ENCODE data around the gene INTS15. TPM values are rescaled to one million over a fixed set of nuclear protein-coding genes. Genes with fewer than 3 reads are reported as not detected.

Gene INTS15
- total and polyA plus RNA-seq, 2 donors (not counting 3 experiments of a cell fraction or from before 2014, with no cell fraction given): 35.7 to 51.6 TPM

- intact Hi-C loops (cut with micrococcal nuclease) (no loop called here), dilution Hi-C loops (cut with MboI; ENCODE audit: extremely low pct_ligation_motif_present, low sequenced_read_pairs) (no loop called here)
- CTCF ChIA-PET: no interaction called here
Observed at GRCh38 chr7:6606866-6607583, 17.2 kb downstream of the INTS15 start.

GRCh38 chr7:6607651-6608051, 17.8 kb downstream of the INTS15 start:
- POLR2A ChIA-PET: no interaction called here
- H3K4me3 ChIP-seq (replicated peaks in 1 of 3; ENCODE audit: insufficient read depth in 1 of 3, low read depth in 1 of 3, low read length in 3 of 3): no peak overlapping the region
- no peak overlapping the region for H2AFZ ChIP-seq (ENCODE audit: low read depth, low read length)
- H3K79me2 ChIP-seq (ENCODE audit: control insufficient read depth, insufficient read depth, low read length): no peaks in the 10 kb centered on the region
- no peak overlapping the region for H3K9ac ChIP-seq (replicated peaks; ENCODE audit: extremely low read depth, insufficient read depth, low read length)
- H3K4me1 ChIP-seq (ENCODE audit: control insufficient read depth, extremely low read depth, insufficient read depth, low read length): no peaks in the 10 kb centered on the region
- dilution Hi-C loops (cut with MboI; ENCODE audit: extremely low pct_ligation_motif_present, low sequenced_read_pairs) (no loop called here), intact Hi-C loops (cut with micrococcal nuclease) (no loop called here)
- H4K20me1 ChIP-seq (replicated peaks; ENCODE audit: control insufficient read depth, extremely low read depth, insufficient read depth, low read length): no peaks in the 10 kb centered on the region
- DNase-seq (ENCODE audit: low read depth, low spot score) (no peak), FAIRE-seq (no peak)
- no peaks in the 10 kb centered on the region for H3K27me3 ChIP-seq (ENCODE audit: control insufficient read depth in 2 of 2, insufficient read depth in 2 of 2, low read length in 2 of 2)
- H3K27ac ChIP-seq (ENCODE audit: insufficient read depth, low read depth, low read length): no peak overlapping the region
- no peak overlapping the region for H3K4me2 ChIP-seq (ENCODE audit: insufficient read depth, low read length)
- no peaks in the 10 kb centered on the region for H3K9me1 ChIP-seq (replicated peaks; ENCODE audit: control insufficient read depth, extremely low read depth, insufficient read depth, low read length)
- H3K9me3 ChIP-seq (replicated peaks; ENCODE audit: control insufficient read depth, insufficient read depth, low read length): no peaks in the 10 kb centered on the region
- CTCF ChIA-PET: no interaction called here
- no peak for TF ChIP-seq MYC (IDR thresholded peaks at IDR 0.05; ENCODE audit: low read depth, low read length)
- no peak for TF ChIP-seq POLR2A (IDR thresholded peaks at IDR 0.05; ENCODE audit: low read depth, low read length)
- TF ChIP-seq FOS (IDR thresholded peaks at IDR 0.05; ENCODE audit: borderline replicate concordance, insufficient read depth, low read length): no peak
- TF ChIP-seq GATA2 (IDR thresholded peaks at IDR 0.05; ENCODE audit: insufficient read depth, insufficient read length, low read depth, low read length): no peak
- no peak for TF ChIP-seq EZH2 (IDR thresholded peaks at IDR 0.05; ENCODE audit: borderline replicate concordance, low read depth, low read length, severe bottlenecking)
- no peak for TF ChIP-seq JUN (IDR thresholded peaks at IDR 0.05; ENCODE audit: borderline replicate concordance, insufficient read depth, insufficient read length, low read depth)
- no peak for TF ChIP-seq POLR2AphosphoS5 (IDR thresholded peaks at IDR 0.05; ENCODE audit: insufficient read depth, low read depth, low read length)
- no TSS peak for BruUV-seq (replicated peaks)
- H3K36me3 ChIP-seq (ENCODE audit: control insufficient read depth in 2 of 2, extremely low read depth in 1 of 2, insufficient read depth in 2 of 2, low read length in 2 of 2): peaks cover 1 to 5% of the 10 kb centered on the region in 2 experiments

More at GRCh38 chr7:6606866-6607583, 17.2 kb downstream of the INTS15 start:
- POLR2A ChIA-PET: no interaction called here
- no peak overlapping the region for H3K4me2 ChIP-seq (ENCODE audit: insufficient read depth, low read length)
- BruUV-seq (replicated peaks): no TSS peak
- H3K79me2 ChIP-seq (ENCODE audit: control insufficient read depth, insufficient read depth, low read length): no peaks in the 10 kb centered on the region
- H3K9ac ChIP-seq (replicated peaks; ENCODE audit: extremely low read depth, insufficient read depth, low read length): no peak overlapping the region
- H3K36me3 ChIP-seq (ENCODE audit: control insufficient read depth in 2 of 2, extremely low read depth in 1 of 2, insufficient read depth in 2 of 2, low read length in 2 of 2): peaks cover 7 to 11% of the 10 kb centered on the region in 2 experiments
- H2AFZ ChIP-seq (ENCODE audit: low read depth, low read length): no peak overlapping the region
- no peaks in the 10 kb centered on the region for H3K9me1 ChIP-seq (replicated peaks; ENCODE audit: control insufficient read depth, extremely low read depth, insufficient read depth, low read length)
- H4K20me1 ChIP-seq (replicated peaks; ENCODE audit: control insufficient read depth, extremely low read depth, insufficient read depth, low read length): no peaks in the 10 kb centered on the region
- no peak overlapping the region for H3K4me3 ChIP-seq (replicated peaks in 1 of 3; ENCODE audit: insufficient read depth in 1 of 3, low read depth in 1 of 3, low read length in 3 of 3)
- TF ChIP-seq GATA2 (IDR thresholded peaks at IDR 0.05; ENCODE audit: insufficient read depth, insufficient read length, low read depth, low read length) (no peak), MAX (IDR thresholded peaks at IDR 0.05; ENCODE audit: insufficient read depth, insufficient read length) (no peak)
- H3K27ac ChIP-seq (ENCODE audit: insufficient read depth, low read depth, low read length): no peak overlapping the region
- no peaks in the 10 kb centered on the region for H3K9me3 ChIP-seq (replicated peaks; ENCODE audit: control insufficient read depth, insufficient read depth, low read length)
- no peaks in the 10 kb centered on the region for H3K4me1 ChIP-seq (ENCODE audit: control insufficient read depth, extremely low read depth, insufficient read depth, low read length)
- H3K27me3 ChIP-seq (ENCODE audit: control insufficient read depth in 2 of 2, insufficient read depth in 2 of 2, low read length in 2 of 2): no peaks in the 10 kb centered on the region
- FAIRE-seq: no peak
- no peak for DNase-seq (ENCODE audit: low read depth, low spot score)
